ENCODE results near the gene ATXN1. TPM values are rescaled to one million over a fixed set of nuclear protein-coding genes. Genes with fewer than 3 reads are reported as not detected.

The ATXN1 gene
- total RNA-seq, 4 donors from 2014 or later = 16.3 to 52.2 (median 25.7) TPM

- intact Hi-C loops (cut with DNase I; ENCODE audit: low total_unique reads) = no loop called here
- no peak overlapping the region for H3K4me3 ChIP-seq (ENCODE audit: low read depth, poor library complexity, severe bottlenecking)
- WGBS, 2 donors = 83 to 89% methylated on average over 7 of the region's 7 CpGs
- no peak for DNase-seq (ENCODE audit: low spot score in 2 of 2)
- no peak for TF ChIP-seq POLR2A (IDR thresholded peaks at IDR 0.05)
- no peak for TF ChIP-seq CTCF (IDR thresholded peaks at IDR 0.05)
Observed at GRCh38 chr6:16301511-16301910, 459.7 kb downstream of the ATXN1 start.

GRCh38 chr6:16299861-16300260 is 461.4 kb downstream of the ATXN1 start:
- no peak for DNase-seq (ENCODE audit: low spot score in 2 of 2)
- no peak for TF ChIP-seq CTCF (IDR thresholded peaks at IDR 0.05)
- TF ChIP-seq POLR2A (IDR thresholded peaks at IDR 0.05) = no peak
- intact Hi-C loops (cut with DNase I; ENCODE audit: low total_unique reads) = no loop called here
- no peak overlapping the region for H3K4me3 ChIP-seq (ENCODE audit: low read depth, poor library complexity, severe bottlenecking)
- WGBS, 2 donors = 89 to 95% methylated on average over 3 of the region's 3 CpGs

GRCh38 chr6:16296061-16296670 is 465.1 kb downstream of the ATXN1 start:
- no peak for TF ChIP-seq POLR2A (IDR thresholded peaks at IDR 0.05)
- no peak for TF ChIP-seq CTCF (IDR thresholded peaks at IDR 0.05)
- intact Hi-C loops (cut with DNase I; ENCODE audit: low total_unique reads) = no loop called here
- WGBS, 2 donors = 87 to 95% methylated on average over 7 of the region's 7 CpGs
- no peak for DNase-seq (ENCODE audit: low spot score in 2 of 2)
- no peak overlapping the region for H3K4me3 ChIP-seq (ENCODE audit: low read depth, poor library complexity, severe bottlenecking)

- WGBS, 2 donors = 90 to 92% methylated on average over 5 of the region's 5 CpGs
- intact Hi-C loops (cut with DNase I; ENCODE audit: low total_unique reads) = no loop called here
- H3K4me3 ChIP-seq (ENCODE audit: low read depth, poor library complexity, severe bottlenecking) = no peak overlapping the region
- no peak for TF ChIP-seq POLR2A (IDR thresholded peaks at IDR 0.05)
- no peak for TF ChIP-seq CTCF (IDR thresholded peaks at IDR 0.05)
- no peak for DNase-seq (ENCODE audit: low spot score in 2 of 2)
Observed at GRCh38 chr6:16295471-16295870, 465.8 kb downstream of the ATXN1 start.

GRCh38 chr6:16295060-16295459 is 466.2 kb downstream of the ATXN1 start:
- TF ChIP-seq POLR2A (IDR thresholded peaks at IDR 0.05) (no peak), CTCF (IDR thresholded peaks at IDR 0.05) (no peak)
- 75 to 79% methylated on average over 15 of the region's 15 CpGs for WGBS, 2 donors
- intact Hi-C loops (cut with DNase I; ENCODE audit: low total_unique reads) = no loop called here
- no peak for DNase-seq (ENCODE audit: low spot score in 2 of 2)
- no peak overlapping the region for H3K4me3 ChIP-seq (ENCODE audit: low read depth, poor library complexity, severe bottlenecking)

- 85 to 90% methylated on average over 10 of the region's 10 CpGs for WGBS, 2 donors
- H3K4me3 ChIP-seq (ENCODE audit: low read depth, poor library complexity, severe bottlenecking) = no peak overlapping the region
- TF ChIP-seq POLR2A (IDR thresholded peaks at IDR 0.05) (no peak), CTCF (IDR thresholded peaks at IDR 0.05) (no peak)
- DNase-seq (ENCODE audit: low spot score in 2 of 2) = no peak
- intact Hi-C loops (cut with DNase I; ENCODE audit: low total_unique reads) = no loop called here
Observed at GRCh38 chr6:16294371-16294770, 466.9 kb downstream of the ATXN1 start.

All from lower leg skin (tissue), 4 donors.